PC-9 (cell line): ENCODE results near the gene RNU7-1.

Experiments used
- CTCF ChIP-seq: fragments of 200-600 bp; sonication (generic); conservative IDR thresholded peaks from 2 replicates; pipeline ENCODE4 v1.6.1; 2017; ENCODE audit warnings: mixed run types, antibody characterized with exemption, mild to moderate bottlenecking, moderate library complexity
- EZH2 ChIP-seq: fragments of 200-600 bp; sonication (generic); IDR thresholded peaks from 2 replicates; pipeline ENCODE4 v1.8.0; 2017; ENCODE audit warnings: antibody characterized with exemption, low read depth

GRCh38 chr12:6944381-6945186, 968 bp downstream of the RNU7-1 start:
- peak; percentile 88 for TF ChIP-seq CTCF
- no peak for TF ChIP-seq EZH2
